Stimulated activated naive CD8-positive, alpha-beta T cell treated with anti-CD3 and anti-CD28 coated beads, Interleukin-15, amount 100 ng/mL, for 72 hours (primary cell): ENCODE data around the gene SMCHD1.
A peak's percentile ranks its signal among the peaks of the same experiment; 100 is the strongest.

ENCODE experiments used
- ATAC-seq: fragments of 150-1000 bp; cut with Tn5 transposase; 2 replicates; pipeline ENCODE4 v1.10.0; 2021; ENCODE audit warnings: mild to moderate bottlenecking, moderate library complexity
- DNase-seq, 2 donors: peaks; one replicate each; pipeline ENCODE4 v3.0.0; 2021 to 2022
- H3K27ac Mint-ChIP-seq, 2 donors: one replicate each; pipeline ENCODE4 v1.8.0; 2022; ENCODE audit warnings: mild to moderate bottlenecking in 2 of 2, mixed read lengths in 2 of 2, moderate library complexity in 2 of 2
- H3K27me3 Mint-ChIP-seq: one replicate; pipeline ENCODE4 v1.8.0; 2022; ENCODE audit warnings: mixed read lengths
- H3K4me1 Mint-ChIP-seq: one replicate; pipeline ENCODE4 v1.8.0; 2022; ENCODE audit warnings: mild to moderate bottlenecking, mixed read lengths
- H3K4me3 Mint-ChIP-seq, 2 donors: one replicate each; pipeline ENCODE4 v1.8.0; 2022; ENCODE audit warnings: mild to moderate bottlenecking in 2 of 2, mixed read lengths in 2 of 2, moderate library complexity in 1 of 2
- H3K9me3 Mint-ChIP-seq, 2 donors: one replicate each; pipeline ENCODE4 v1.8.0; 2022; ENCODE audit warnings: mixed read lengths in 2 of 2

Gene SMCHD1

GRCh38 chr18:2655178-2655953 is at the start of gene SMCHD1:
Gene SMCHD1 (plus strand): TSS chr18:2655726. CDS start chr18:2656076, 350 bp downstream.
- Mint-ChIP-seq H3K27me3 (no peaks in the 10 kb centered on the region), H3K9me3 (no peaks in the 10 kb centered on the region), H3K4me1 (peaks cover 31% of the 10 kb centered on the region), H3K27ac (peak within 1 kb of the TSS; percentile 97 to 99), H3K4me3 (peak within 1 kb of the TSS; percentile 83 to 95)
- DNase-seq (peak; percentile 93 to 94), ATAC-seq (peak; percentile 88)

GRCh38 chr18:2606335-2606734 is 49.2 kb upstream of the SMCHD1 start:
- H3K9me3 Mint-ChIP-seq = no peaks in the 10 kb centered on the region
- DNase-seq (no peak), ATAC-seq (no peak)
- peak overlapping the region in 1 of 2 donors; percentile 44 for H3K4me3 Mint-ChIP-seq
- H3K27me3 Mint-ChIP-seq = no peaks in the 10 kb centered on the region
- H3K4me1 Mint-ChIP-seq = peaks cover 27% of the 10 kb centered on the region
- H3K27ac Mint-ChIP-seq = peak overlapping the region in 1 of 2 donors; percentile 27

- no peak for ATAC-seq
Measured at GRCh38 chr18:2609604-2610003, 45.9 kb upstream of the SMCHD1 start.

GRCh38 chr18:2610549-2610948 is 45.0 kb upstream of the SMCHD1 start:
- no peak for ATAC-seq
- Mint-ChIP-seq H3K27ac (no peak overlapping the region), H3K27me3 (no peaks in the 10 kb centered on the region), H3K9me3 (no peaks in the 10 kb centered on the region), H3K4me1 (peaks cover 6% of the 10 kb centered on the region), H3K4me3 (no peak overlapping the region)
- no peak for DNase-seq

More at GRCh38 chr18:2609604-2610003, 45.9 kb upstream of the SMCHD1 start:
- H3K9me3 Mint-ChIP-seq = no peaks in the 10 kb centered on the region
- peaks cover 14% of the 10 kb centered on the region for H3K4me1 Mint-ChIP-seq
- H3K4me3 Mint-ChIP-seq = no peak overlapping the region
- DNase-seq = no peak
- no peaks in the 10 kb centered on the region for H3K27me3 Mint-ChIP-seq
- no peak overlapping the region for H3K27ac Mint-ChIP-seq

- no peak overlapping the region for H3K27ac Mint-ChIP-seq
- no peak for DNase-seq
Measured at GRCh38 chr18:2612996-2613395, 42.5 kb upstream of the SMCHD1 start.

GRCh38 chr18:2617401-2617998 is 38.0 kb upstream of the SMCHD1 start:
- Mint-ChIP-seq H3K27me3 (no peaks in the 10 kb centered on the region), H3K27ac (no peak overlapping the region)

More at GRCh38 chr18:2612996-2613395, 42.5 kb upstream of the SMCHD1 start:
- no peaks in the 10 kb centered on the region for H3K9me3 Mint-ChIP-seq
- H3K27me3 Mint-ChIP-seq = no peaks in the 10 kb centered on the region
- ATAC-seq = no peak
- H3K4me3 Mint-ChIP-seq = no peak overlapping the region
- H3K4me1 Mint-ChIP-seq = no peaks in the 10 kb centered on the region

GRCh38 chr18:2618009-2618408 is 37.5 kb upstream of the SMCHD1 start:
- ATAC-seq = no peak
- DNase-seq = no peak
- H3K4me1 Mint-ChIP-seq = no peaks in the 10 kb centered on the region
- no peaks in the 10 kb centered on the region for H3K27me3 Mint-ChIP-seq
- no peak overlapping the region for H3K4me3 Mint-ChIP-seq
- no peaks in the 10 kb centered on the region for H3K9me3 Mint-ChIP-seq
- H3K27ac Mint-ChIP-seq = peak overlapping the region in 1 of 2 donors; percentile 12

More at GRCh38 chr18:2617401-2617998, 38.0 kb upstream of the SMCHD1 start:
- Mint-ChIP-seq H3K4me3 (no peak overlapping the region), H3K9me3 (no peaks in the 10 kb centered on the region), H3K4me1 (no peaks in the 10 kb centered on the region)
- DNase-seq (no peak), ATAC-seq (no peak)

GRCh38 chr18:2625217-2625616 is 30.3 kb upstream of the SMCHD1 start:
- Mint-ChIP-seq H3K27ac (no peak overlapping the region), H3K27me3 (no peaks in the 10 kb centered on the region), H3K9me3 (peaks cover 0 to 5% of the 10 kb centered on the region in 2 donors), H3K4me1 (peaks cover 21% of the 10 kb centered on the region), H3K4me3 (no peak overlapping the region)
- no peak for DNase-seq
- ATAC-seq = no peak

- H3K4me1 Mint-ChIP-seq = peaks cover 26% of the 10 kb centered on the region
- ATAC-seq (peak; percentile 99), DNase-seq (peak; percentile 32 to 60)
- H3K9me3 Mint-ChIP-seq = peaks cover 20 to 23% of the 10 kb centered on the region in 2 donors
- H3K27ac Mint-ChIP-seq = peak overlapping the region; percentile 64 to 67
- no peak overlapping the region for H3K4me3 Mint-ChIP-seq
- no peaks in the 10 kb centered on the region for H3K27me3 Mint-ChIP-seq
Measured at GRCh38 chr18:2627821-2628276, 27.7 kb upstream of the SMCHD1 start.

- Mint-ChIP-seq H3K4me1 (peaks cover 34% of the 10 kb centered on the region), H3K27me3 (no peaks in the 10 kb centered on the region), H3K27ac (peak overlapping the region in 1 of 2 donors; percentile 27), H3K9me3 (peaks cover 32% of the 10 kb centered on the region in 2 donors), H3K4me3 (no peak overlapping the region)
- no peak for DNase-seq
- no peak for ATAC-seq
Measured at GRCh38 chr18:2629003-2629402, 26.5 kb upstream of the SMCHD1 start.

GRCh38 chr18:2635586-2635985 is 19.9 kb upstream of the SMCHD1 start:
- DNase-seq = no peak
- peaks cover 75% of the 10 kb centered on the region for H3K4me1 Mint-ChIP-seq
- H3K4me3 Mint-ChIP-seq = no peak overlapping the region

GRCh38 chr18:2636126-2636631 is 19.3 kb upstream of the SMCHD1 start:
- Mint-ChIP-seq H3K27me3 (no peaks in the 10 kb centered on the region), H3K9me3 (peaks cover 35 to 41% of the 10 kb centered on the region in 2 donors), H3K4me1 (peaks cover 81% of the 10 kb centered on the region), H3K4me3 (peak overlapping the region; percentile 75 to 82), H3K27ac (peak overlapping the region; percentile 82 to 96)
- DNase-seq (peak in 1 of 2 donors; percentile 25), ATAC-seq (peak; percentile 39)

More at GRCh38 chr18:2635586-2635985, 19.9 kb upstream of the SMCHD1 start:
- ATAC-seq = no peak
- Mint-ChIP-seq H3K27ac (peak overlapping the region in 1 of 2 donors; percentile 92), H3K9me3 (peaks cover 38 to 45% of the 10 kb centered on the region in 2 donors), H3K27me3 (no peaks in the 10 kb centered on the region)

GRCh38 chr18:2641638-2642037 is 13.9 kb upstream of the SMCHD1 start:
- Mint-ChIP-seq H3K4me3 (peak overlapping the region; percentile 75 to 79), H3K4me1 (peaks cover 51% of the 10 kb centered on the region), H3K9me3 (no peaks in the 10 kb centered on the region), H3K27ac (peak overlapping the region; percentile 95 to 96), H3K27me3 (no peaks in the 10 kb centered on the region)
- ATAC-seq = peak; percentile 68
- DNase-seq = no peak

GRCh38 chr18:2642771-2643170 is 12.8 kb upstream of the SMCHD1 start:
- DNase-seq = no peak
- ATAC-seq = peak; percentile 21
- peak overlapping the region in 1 of 2 donors; percentile 9 for H3K4me3 Mint-ChIP-seq
- H3K27me3 Mint-ChIP-seq = no peaks in the 10 kb centered on the region
- no peaks in the 10 kb centered on the region for H3K9me3 Mint-ChIP-seq
- peaks cover 40% of the 10 kb centered on the region for H3K4me1 Mint-ChIP-seq
- no peak overlapping the region for H3K27ac Mint-ChIP-seq

- H3K27ac Mint-ChIP-seq = no peak overlapping the region
- H3K4me3 Mint-ChIP-seq = no peak overlapping the region
- ATAC-seq (peak; percentile 88), DNase-seq (no peak)
- peaks cover 23% of the 10 kb centered on the region for H3K4me1 Mint-ChIP-seq
- H3K9me3 Mint-ChIP-seq = no peaks in the 10 kb centered on the region
- no peaks in the 10 kb centered on the region for H3K27me3 Mint-ChIP-seq
Measured at GRCh38 chr18:2644535-2644934, 11.0 kb upstream of the SMCHD1 start.

- DNase-seq (no peak), ATAC-seq (no peak)
- Mint-ChIP-seq H3K27me3 (no peaks in the 10 kb centered on the region), H3K9me3 (no peaks in the 10 kb centered on the region), H3K4me3 (no peak overlapping the region), H3K27ac (no peak overlapping the region), H3K4me1 (peaks cover 11% of the 10 kb centered on the region)
Measured at GRCh38 chr18:2651981-2652380, 3.5 kb upstream of the SMCHD1 start.
